Small intestine (tissue), 7 donors: ENCODE results near the gene GPATCH8. TPM values are rescaled to one million over a fixed set of nuclear protein-coding genes. Genes with fewer than 3 reads are reported as not detected.
A peak's percentile ranks its signal among the peaks of the same experiment; 100 is the strongest.
"Not testable (repeated sequence)": the region's sequence is repeated elsewhere in the genome, so short reads cannot be mapped to it uniquely, and the experiment has no call there.

Source experiments
- DNase-seq, 2 donors: peaks; one replicate each; pipeline versions ENCODE4 v3.0.0 to v3.0.0-alpha.2; 2013
- FAIRE-seq: peaks from 2 replicates; lab custom pipeline; 2012; peaks lifted over from hg19 to GRCh38; lab: Jason Lieb, UNC
- H3K27ac ChIP-seq, 3 donors: one replicate each; pipeline ENCODE4 v1.5.1; 2013; ENCODE audit warnings: low read length in 2 of 3, mild to moderate bottlenecking in 2 of 3, control low read depth in 1 of 3, inconsistent platforms in 1 of 3, low read depth in 1 of 3, moderate library complexity in 1 of 3
- H3K27me3 ChIP-seq, 3 donors: one replicate each; pipeline ENCODE4 v1.6.1; 2013; ENCODE audit warnings: low read length in 3 of 3, inconsistent platforms in 1 of 3; ENCODE audit not compliant: control insufficient read depth in 3 of 3, insufficient read depth in 3 of 3
- H3K36me3 ChIP-seq, 3 donors: one replicate each; pipeline ENCODE4 v1.6.1; 2013; ENCODE audit warnings: low read length in 3 of 3, inconsistent platforms in 1 of 3, low read depth in 1 of 3, mild to moderate bottlenecking in 1 of 3, moderate library complexity in 1 of 3; ENCODE audit not compliant: control insufficient read depth in 3 of 3, insufficient read depth in 2 of 3
- H3K4me1 ChIP-seq, 3 donors: one replicate each; pipeline ENCODE4 v1.6.1; 2013; ENCODE audit warnings: low read length in 2 of 3, inconsistent platforms in 1 of 3, low read depth in 1 of 3, mild to moderate bottlenecking in 1 of 3, moderate library complexity in 1 of 3; ENCODE audit not compliant: control insufficient read depth in 3 of 3, insufficient read depth in 2 of 3
- H3K4me3 ChIP-seq, 3 donors: one replicate each; pipeline ENCODE4 v1.5.1; 2013; ENCODE audit warnings: low read length in 3 of 3, control low read depth in 1 of 3, inconsistent platforms in 1 of 3, low read depth in 1 of 3, mild to moderate bottlenecking in 1 of 3, moderate library complexity in 1 of 3
- H3K9me3 ChIP-seq, 2 donors: one replicate each; pipeline ENCODE4 v1.6.1; 2013; ENCODE audit warnings: low read depth in 1 of 2, low read length in 1 of 2; ENCODE audit not compliant: control insufficient read depth in 2 of 2, insufficient read depth in 1 of 2
- WGBS, 3 donors: extraction: QIAGEN DNeasy Blood & Tissue Kit; methylation state at CpG; one replicate each; pipeline ENCODE4 v1.1.7; 2013; 5-methylcytosine and 5-hydroxymethylcytosine counted together
- polyA plus RNA-seq, 4 donors: library from polyadenylated mRNA; stranded (reverse) in 3 of 4; unstranded in 1 of 4; fragments of 200-250 nt in 3 of 4; fragments of 120-200 nt in 1 of 4; gene quantifications; one replicate each; pipeline versions ENCODE4 v1.2.1 to v1.2.3, GENCODE V29; 2013
- donor health status: healthy with polysubstance abuse.
- donor health status: control.
- donor health status: control.
- donor health status: Bipolar disorder and iron deficiency.
- donor health status: healthy.

Gene GPATCH8
- polyA plus RNA-seq, 4 donors: 7.3 to 29.6 (median 10.7) TPM

GRCh38 chr17:44376124-44376523 is 127.1 kb downstream of the GPATCH8 start:
- Histone ChIP-seq H3K36me3 (no peaks in the 10 kb centered on the region), H3K4me1 (peaks cover 0 to 7% (median 0%) of the 10 kb centered on the region in 3 donors), H3K27ac (no peak overlapping the region), H3K4me3 (no peak overlapping the region), H3K27me3 (peaks cover 0 to 31% (median 0%) of the 10 kb centered on the region in 3 donors), H3K9me3 (no peaks in the 10 kb centered on the region)
- WGBS, 3 donors: 5 to 19% (median 9%) methylated on average over 5 of the region's 5 CpGs
- DNase-seq: peak in 1 of 2 donors; percentile 42
- FAIRE-seq: no peak

DNA sequence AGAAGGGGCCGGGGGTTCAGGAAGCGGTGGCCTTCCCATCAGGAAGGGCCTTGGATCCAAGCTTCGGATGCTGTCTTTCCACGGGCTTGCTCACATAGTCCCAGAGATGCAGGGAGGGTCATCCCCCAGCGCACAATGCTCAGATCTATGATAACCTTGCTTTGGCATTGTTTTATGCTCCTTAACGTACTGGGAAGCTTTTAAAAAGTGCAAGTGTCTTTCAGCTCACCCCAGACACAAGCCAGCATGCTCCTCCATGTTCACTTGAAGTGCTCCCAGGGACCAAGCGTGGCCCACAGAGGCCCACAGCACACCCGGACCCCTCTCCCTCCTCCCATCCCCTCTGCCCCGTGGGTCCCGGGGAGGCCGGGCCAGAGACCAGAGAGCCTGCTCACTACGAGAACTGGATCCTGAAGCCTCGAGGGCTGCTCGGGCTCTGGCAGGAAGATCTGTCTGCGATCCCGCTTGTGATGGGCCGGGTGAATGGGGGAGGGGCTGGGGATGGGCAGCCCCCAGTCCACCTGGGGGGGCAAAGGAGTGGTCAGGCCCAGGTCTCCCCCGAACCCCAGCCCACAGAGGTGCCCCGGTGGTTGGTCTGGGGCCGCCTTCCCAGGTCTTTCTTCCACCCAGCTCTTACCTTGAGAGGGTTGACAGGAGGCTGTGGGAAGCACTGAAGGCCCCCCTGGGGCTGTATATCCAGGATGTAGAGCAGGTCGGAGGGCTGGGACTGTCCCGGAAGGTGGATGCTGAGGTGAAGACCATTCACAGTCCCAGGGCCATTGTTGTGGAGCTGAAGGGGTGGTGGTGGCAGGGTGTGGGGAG is 127.8 kb downstream of the GPATCH8 start:
- H3K36me3 ChIP-seq: no peaks in the 10 kb centered on the region
- no peak for DNase-seq
- no peaks in the 10 kb centered on the region for H3K9me3 ChIP-seq
- 25 to 41% (median 32%) methylated on average over 21 to 22 of the region's 22 CpGs for WGBS, 3 donors
- no peak overlapping the region for H3K27ac ChIP-seq
- no peak overlapping the region for H3K4me3 ChIP-seq
- no peak for FAIRE-seq
- H3K27me3 ChIP-seq: peaks cover 0 to 28% (median 0%) of the 10 kb centered on the region in 3 donors
- H3K4me1 ChIP-seq: peaks cover 0 to 7% (median 0%) of the 10 kb centered on the region in 3 donors

DNA sequence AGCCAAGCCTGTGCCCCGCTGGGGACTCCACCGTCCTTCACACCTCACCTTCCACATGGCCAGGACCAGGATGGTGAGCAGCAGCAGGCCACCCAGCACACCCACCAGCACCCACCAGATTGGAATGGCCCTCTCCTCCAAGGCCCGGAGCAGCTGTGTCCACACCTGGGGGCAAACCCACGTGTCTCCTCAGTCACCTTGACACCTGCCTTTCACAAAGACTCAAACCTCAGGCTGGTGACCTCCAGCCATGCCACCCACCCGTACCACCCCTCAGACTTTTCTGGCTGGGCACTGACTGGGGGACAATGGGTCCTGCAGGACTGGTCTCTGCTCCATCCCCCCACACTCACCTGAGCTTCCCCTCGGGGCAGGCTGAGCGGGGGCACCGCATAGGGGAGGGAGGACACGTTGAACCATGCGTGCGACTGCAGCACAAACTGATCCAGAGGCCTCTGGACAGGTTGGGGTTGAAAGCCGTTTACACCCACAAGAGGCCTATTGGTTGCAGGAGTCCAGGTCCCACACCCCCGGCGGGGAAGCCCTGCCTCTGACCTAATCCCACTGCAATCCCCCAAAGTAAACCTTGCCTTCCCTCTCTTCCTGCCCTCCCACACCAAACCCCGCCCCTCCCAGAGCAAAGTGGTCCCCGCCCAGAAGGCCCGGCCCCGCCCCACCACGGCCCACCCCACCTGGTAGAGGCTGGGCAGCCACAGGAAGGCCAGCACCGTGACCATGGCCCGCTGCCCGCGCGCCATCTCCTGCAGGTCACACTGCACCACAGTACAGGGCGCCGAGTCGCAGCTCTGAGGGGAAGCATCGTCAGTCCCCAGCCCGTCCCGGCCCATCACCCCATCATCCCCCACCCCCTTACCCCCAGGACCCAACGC is 128.7 kb downstream of the GPATCH8 start:
- Histone ChIP-seq H3K36me3 (no peaks in the 10 kb centered on the region), H3K9me3 (no peaks in the 10 kb centered on the region), H3K4me1 (peaks cover 0 to 7% (median 0%) of the 10 kb centered on the region in 3 donors), H3K4me3 (no peak overlapping the region), H3K27ac (no peak overlapping the region), H3K27me3 (peaks cover 0 to 23% (median 0%) of the 10 kb centered on the region in 3 donors)
- WGBS, 3 donors: 18 to 31% (median 24%) methylated on average over 25 to 31 of the region's 31 CpGs
- FAIRE-seq (no peak), DNase-seq (peak in 1 of 2 donors; percentile 48)

- 68 to 78% (median 76%) methylated on average over 10 of the region's 10 CpGs for WGBS, 3 donors
- DNase-seq: no peak
- no peak overlapping the region for H3K4me3 ChIP-seq
- no peak for FAIRE-seq
- no peak overlapping the region for H3K27ac ChIP-seq
- H3K4me1 ChIP-seq: peaks cover 0 to 7% (median 0%) of the 10 kb centered on the region in 3 donors
- no peaks in the 10 kb centered on the region for H3K9me3 ChIP-seq
- peaks cover 0 to 20% (median 0%) of the 10 kb centered on the region in 3 donors for H3K27me3 ChIP-seq
- H3K36me3 ChIP-seq: no peaks in the 10 kb centered on the region
Observed at GRCh38 chr17:44372036-44372435, 131.2 kb downstream of the GPATCH8 start.

DNA sequence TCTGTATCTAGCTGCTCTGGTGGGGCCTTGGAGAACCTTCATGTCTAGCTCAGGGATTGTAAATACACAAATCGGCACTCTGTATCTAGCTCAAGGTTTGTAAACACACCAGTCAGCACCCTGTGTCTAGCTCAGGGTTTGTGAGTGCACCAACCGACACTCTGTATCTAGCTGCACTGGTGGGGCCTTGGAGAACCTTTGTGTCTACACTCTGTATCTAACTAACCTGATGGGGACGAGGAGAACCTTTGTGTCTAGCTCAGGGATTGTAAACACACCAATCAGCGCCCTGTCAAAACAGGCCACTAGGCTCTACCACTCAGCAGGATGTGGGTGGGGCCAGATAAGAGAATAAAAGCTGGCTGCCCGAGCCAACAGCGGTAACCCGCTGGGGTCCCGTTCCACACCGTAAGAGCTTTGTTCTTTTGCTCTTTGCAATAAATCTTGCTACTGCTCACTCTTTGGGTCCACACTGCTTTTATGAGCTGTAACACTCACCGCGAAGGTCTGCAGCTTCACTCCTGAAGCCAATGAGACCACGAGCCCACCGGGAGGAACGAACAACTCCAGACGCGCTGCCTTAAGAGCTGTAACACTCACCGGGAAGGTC is 133.7 kb downstream of the GPATCH8 start:
- 41 to 52% (median 43%) methylated on average over 15 to 17 of the region's 17 CpGs for WGBS, 3 donors
- not testable (repeated sequence) for H3K9me3 ChIP-seq, H3K4me1 ChIP-seq, H3K4me3 ChIP-seq, H3K27ac ChIP-seq, DNase-seq, FAIRE-seq, H3K36me3 ChIP-seq
- peaks cover 0 to 24% (median 2%) of the 10 kb centered on the region in 3 donors for H3K27me3 ChIP-seq

DNA sequence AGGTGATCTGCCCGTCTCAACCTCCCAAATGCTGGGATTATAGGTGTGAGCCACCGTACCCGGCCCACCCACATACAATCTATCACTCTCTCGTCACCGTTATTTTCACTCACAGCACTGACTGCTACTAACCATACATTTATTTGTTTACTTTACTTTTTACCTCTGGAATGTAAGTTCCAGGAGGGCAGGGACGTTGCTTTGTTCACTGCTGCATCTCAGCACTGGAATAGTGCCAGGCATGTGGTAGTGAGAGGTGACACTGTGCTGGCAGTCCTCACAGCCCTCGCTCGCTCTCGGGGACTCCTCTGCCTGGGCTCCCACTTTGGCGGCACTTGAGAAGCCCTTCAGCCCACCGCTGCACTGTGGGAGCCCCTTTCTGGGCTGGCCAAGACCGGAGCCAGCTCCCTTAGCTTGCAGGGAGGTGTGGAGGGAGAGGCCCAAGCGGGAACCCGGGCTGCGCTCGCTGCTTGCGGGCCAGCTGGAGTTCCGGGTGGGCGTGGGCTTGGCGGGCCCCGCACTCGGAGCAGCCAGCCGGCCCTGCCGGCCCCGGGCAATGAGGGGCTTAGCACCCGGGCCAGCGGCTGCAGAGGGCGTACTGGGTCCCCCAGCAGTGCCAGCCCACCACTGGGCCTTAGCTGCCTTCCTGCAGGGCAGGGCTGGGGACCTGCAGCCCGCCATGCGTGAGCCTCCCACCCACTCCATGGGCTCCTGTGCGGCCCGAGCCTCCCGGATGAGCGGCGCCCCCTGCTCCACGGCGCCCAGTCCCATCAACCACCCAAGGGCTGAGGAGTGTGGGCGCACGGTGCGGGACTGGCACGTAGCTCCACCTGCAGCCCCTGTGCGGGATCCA is 134.6 kb downstream of the GPATCH8 start:
- H3K36me3 ChIP-seq, H3K4me3 ChIP-seq, DNase-seq, H3K27ac ChIP-seq, FAIRE-seq, H3K4me1 ChIP-seq, H3K9me3 ChIP-seq: not testable (repeated sequence)
- peaks cover 0 to 24% (median 2%) of the 10 kb centered on the region in 3 donors for H3K27me3 ChIP-seq
- WGBS, 3 donors: 89 to 94% (median 92%) methylated on average over 35 to 42 of the region's 42 CpGs

- Histone ChIP-seq H3K4me1 (peaks cover 0 to 6% (median 1%) of the 10 kb centered on the region in 3 donors), H3K27me3 (peaks cover 0 to 30% (median 2%) of the 10 kb centered on the region in 3 donors), H3K36me3 (no peaks in the 10 kb centered on the region), H3K9me3 (no peaks in the 10 kb centered on the region), H3K4me3 (no peak overlapping the region), H3K27ac (no peak overlapping the region)
- FAIRE-seq: no peak
- DNase-seq: no peak
- 21 to 62% (median 38%) methylated on average over 7 of the region's 7 CpGs for WGBS, 3 donors
Observed at GRCh38 chr17:44367231-44367979, 135.8 kb downstream of the GPATCH8 start.
